Activated gamma-delta T cell treated with anti-CD3 and anti-CD28 coated beads, Interleukin-2, amount 50 U/mL, for 16 hours (primary cell): ENCODE results near the gene PSENEN.
A peak's percentile ranks its signal among the peaks of the same experiment; 100 is the strongest.

Experiments used
- DNase-seq: peaks from one replicate; pipeline ENCODE4 v3.0.0-alpha.2; 2020; ENCODE audit warnings: low read depth

The PSENEN gene

DNA sequence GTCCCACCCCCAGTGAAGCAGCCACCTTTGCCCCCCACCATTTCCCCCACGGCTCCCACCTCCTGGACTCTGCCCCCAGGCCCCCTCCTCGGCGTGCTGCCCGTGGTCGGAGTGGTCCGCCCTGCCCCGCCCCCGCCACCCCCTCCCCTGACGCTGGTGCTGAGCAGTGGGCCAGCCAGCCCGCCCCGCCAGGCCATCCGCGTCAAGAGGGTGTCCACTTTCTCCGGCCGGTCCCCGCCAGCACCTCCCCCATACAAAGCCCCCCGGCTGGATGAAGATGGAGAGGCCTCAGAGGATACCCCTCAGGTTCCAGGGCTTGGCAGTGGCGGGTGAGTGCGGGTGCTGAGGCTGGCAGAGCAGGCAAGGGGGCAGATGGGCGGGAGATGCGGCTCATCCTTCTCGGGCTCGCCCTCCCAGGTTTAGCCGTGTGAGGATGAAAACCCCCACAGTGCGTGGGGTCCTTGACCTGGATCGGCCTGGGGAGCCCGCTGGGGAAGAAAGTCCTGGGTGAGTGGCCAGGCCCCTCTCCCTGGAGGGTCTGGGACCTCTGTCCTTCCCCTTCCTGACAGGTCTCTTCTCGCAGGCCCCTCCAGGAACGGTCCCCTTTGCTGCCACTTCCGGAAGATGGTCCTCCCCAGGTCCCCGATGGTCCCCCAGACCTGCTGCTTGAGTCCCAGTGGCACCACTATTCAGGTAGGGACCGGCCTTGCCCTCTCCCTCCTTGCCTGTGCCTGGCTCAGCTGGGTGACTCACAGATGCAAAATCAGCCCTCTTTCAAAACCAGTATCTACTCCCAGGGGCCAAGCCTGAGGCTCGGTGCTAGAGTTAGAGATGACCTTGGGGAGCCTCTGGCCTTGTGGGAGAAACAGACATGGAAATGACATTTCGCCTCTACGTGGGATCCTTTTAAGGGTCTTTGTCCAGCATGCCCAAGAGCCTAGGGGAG is 12.0 kb upstream of the PSENEN start:
- no peak for DNase-seq

DNA sequence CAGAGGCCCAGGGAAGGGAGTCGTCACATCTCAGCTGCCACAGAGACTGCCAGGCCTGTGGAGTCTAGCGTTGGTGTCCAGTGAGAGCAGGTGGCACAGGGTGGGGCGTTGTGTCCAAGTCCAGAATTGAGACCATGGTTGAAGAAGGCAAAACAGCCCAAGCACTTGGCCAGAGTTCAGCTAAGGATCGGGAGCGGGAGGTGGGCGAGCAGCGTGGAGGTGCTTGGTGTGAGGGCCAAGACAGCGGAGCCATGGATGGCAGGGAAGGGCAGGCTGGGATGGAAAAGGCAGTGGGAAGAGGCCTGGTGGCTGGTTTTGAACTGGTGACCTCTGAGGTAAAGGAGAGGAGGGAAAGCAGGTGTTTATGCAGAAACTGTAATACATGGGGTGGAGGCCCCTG is 11.2 kb upstream of the PSENEN start:
- no peak for DNase-seq

GRCh38 chr19:35734889-35735288 is 10.6 kb upstream of the PSENEN start:
- DNase-seq, result no peak

DNA sequence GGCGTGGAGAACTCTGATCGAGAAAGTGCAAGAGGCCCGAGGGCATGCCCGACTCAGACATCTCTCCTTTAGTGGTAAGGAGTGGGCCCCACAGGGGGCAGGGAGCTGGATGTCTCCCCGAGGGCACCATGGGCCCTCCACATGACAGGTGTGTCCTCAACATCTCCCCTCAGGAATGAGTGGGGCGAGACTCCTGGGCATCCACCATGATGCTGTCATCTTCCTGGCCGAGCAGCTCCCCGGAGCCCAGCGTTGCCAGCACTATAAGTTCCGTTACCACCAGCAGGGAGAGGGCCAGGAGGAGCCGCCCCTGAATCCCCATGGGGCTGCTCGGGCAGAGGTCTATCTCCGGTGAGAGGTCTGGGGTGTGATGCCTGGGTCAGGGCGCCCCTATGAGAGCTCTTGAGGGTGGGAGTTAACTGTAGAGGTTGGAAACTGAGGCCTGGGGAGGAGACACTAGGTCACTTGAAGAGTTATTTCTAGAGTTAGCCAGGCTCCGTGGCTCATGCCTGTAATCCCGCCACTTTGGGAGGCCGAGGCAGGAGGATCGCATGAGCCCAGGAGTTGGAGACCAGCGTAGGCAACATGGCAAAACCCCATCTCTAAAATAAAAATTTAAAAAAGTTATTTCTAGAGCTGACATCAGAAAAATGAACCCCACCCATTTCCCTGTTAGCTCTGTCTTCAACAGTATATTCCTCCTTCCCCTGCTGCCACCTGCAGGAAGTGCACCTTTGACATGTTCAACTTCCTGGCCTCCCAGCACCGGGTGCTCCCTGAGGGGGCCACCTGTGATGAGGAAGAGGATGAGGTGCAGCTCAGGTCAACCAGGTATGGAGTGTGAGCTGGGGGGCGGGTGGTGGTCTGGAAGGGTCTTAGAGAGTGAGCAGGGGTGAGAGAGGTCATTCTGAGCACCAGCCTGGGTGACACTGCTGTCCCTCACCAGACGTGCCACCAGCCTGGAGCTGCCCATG is 8.3 kb upstream of the PSENEN start:
- no peak for DNase-seq

DNA sequence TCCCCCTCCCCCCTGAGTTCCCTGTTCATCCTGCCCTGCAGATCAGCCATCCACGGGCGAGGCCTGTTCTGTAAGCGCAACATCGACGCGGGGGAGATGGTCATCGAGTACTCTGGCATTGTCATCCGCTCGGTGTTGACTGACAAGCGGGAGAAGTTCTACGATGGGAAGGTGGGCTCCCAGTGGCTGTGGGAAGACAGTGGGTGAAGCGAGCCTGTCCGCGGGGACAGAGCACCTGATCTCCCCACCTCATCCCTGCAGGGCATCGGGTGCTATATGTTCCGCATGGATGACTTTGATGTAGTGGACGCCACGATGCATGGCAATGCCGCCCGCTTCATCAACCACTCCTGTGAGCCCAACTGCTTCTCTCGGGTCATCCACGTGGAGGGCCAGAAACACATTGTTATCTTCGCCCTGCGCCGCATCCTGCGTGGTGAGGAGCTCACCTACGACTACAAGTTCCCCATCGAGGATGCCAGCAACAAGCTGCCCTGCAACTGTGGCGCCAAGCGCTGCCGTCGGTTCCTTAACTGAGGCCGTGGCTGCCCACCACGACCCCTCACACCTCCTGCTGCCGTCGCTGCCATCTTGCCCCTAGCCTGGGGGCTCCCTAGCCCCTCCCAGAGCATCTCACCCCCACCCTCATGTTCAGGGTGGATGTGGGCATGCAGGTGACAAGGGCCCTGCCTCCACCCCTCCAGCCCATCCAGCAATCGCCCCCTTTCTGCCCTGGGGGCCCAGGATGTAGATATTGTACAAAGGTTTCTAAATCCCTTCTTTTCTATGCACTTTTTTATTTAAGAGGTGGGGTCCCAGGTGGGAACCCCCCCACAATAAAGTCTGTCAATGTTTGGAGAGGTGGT is 7.2 kb upstream of the PSENEN start:
- no peak for DNase-seq

DNA sequence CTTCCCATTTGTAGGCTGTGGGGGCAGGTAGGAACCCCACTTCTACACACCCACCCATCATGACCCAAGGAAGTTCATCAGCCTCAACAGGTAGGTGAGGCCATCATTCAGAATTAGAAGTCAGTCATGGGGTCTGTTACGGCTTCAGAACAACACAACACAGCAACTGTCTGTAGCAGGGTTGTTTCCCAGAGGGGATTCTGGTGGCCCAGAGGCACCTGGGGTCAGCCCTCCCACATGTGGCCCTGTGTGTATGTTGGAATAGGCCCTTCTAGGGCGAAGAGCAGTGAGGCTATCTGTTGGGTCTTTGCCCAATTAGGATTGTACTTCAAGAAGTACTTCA is 6.6 kb upstream of the PSENEN start:
- DNase-seq, result no peak

DNA sequence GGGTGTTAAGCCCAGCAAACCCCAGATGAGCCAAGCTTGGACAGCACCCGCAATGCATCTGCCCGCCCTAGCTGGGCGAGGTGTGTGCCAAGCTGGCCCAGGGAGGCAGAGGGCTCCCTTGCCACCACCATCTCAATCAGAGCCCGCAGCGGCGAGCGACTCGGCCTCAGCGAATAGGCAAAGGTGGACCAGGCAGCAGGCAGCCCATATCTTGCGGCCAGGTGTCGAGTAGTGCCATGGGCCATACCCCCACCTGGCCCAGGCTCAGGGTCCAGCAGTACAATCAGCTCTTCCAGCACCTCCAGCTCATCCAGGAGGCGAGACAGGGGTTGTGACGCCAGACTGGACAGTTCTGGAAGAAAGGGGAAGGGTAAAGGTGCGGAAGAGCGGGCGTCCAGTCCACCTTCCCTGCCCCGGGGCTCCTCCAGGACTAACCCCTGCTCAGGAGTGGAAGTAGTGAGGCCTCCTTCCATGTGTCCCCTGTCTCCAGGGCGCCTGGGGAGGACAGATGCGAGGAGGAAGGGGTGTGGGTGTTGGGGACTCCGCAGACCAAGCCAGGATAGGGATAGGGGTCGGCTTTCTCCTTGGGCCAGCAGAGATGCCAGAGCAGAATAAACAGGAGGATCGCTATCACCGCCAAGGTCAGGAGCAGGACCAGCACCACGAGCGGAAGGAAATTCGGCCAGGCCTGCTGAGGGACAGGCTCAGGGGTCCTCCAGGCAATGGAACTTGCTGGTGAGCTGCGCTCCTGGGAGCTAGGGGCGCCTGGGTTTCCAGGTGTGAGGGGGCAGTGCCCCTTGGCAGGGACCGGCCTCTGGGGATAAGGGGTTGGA is 6.0 kb upstream of the PSENEN start:
- DNase-seq, result no peak

DNA sequence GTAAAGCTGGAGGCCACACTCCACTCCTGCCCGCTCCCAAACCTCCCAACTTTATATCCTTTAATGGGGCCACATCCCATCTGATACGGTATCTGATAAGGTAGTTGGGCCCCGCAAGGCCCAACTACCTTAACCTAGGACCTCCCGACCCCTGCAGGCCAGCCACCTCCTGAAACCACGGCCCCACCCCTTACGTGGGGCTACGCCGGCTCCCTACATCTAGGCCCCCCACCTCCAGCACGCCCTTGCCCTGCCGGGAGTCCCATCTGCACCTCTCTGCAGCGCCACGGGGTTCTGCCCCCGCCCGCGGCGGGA is 5.4 kb upstream of the PSENEN start:
- no peak for DNase-seq

GRCh38 chr19:35740423-35741202 is 4.8 kb upstream of the PSENEN start:
- DNase-seq, result peak; percentile 94

GRCh38 chr19:35741203-35741515 is 4.3 kb upstream of the PSENEN start:
- DNase-seq, result no peak

GRCh38 chr19:35742121-35742724 is 3.2 kb upstream of the PSENEN start, which contains the start of gene IGFLR1:
IGFLR1 (minus strand) TSS chr19:35742452; CDS start chr19:35741180, 1,272 bp downstream.
- peak; percentile 70 for DNase-seq

DNA sequence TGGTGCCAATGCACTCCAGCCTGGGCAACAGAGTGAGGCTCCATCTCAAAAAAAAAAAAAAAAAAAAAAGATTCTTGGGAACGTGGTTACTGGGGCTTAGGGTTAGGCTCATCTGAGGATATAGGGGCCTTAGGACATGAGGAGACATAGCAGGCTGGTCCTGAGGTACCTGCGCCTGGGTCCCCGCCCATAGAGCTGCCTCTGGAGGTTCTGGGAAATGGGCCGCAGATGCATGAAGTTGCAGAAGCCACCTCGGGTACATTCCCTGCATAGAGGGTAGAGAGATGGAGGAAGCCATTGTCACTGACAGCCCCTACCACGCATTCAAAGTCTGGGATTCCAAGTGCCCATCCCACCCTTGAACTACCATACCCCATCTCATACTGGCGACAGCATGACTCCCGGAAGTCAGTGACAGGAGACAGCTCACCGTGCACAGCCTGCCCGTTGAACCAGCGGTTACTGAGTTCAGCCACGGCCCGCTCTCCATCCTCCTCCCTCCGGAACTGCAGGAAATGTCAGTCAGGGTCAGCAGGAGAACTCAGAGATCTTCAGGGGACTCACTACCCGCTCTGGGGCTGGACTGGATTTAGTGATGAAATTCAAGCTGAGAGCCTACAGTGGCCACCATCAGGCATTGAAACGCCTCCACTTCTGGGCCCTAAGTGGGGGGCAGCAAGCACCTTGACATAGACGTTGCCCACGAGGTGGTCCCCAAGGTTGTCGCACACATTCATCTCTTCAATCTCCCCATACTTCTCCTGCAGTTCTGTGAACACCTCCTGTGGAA is 1.6 kb upstream of the PSENEN start:
- no peak for DNase-seq

- DNase-seq, result peak; percentile 91
Observed at GRCh38 chr19:35744430-35745327, 772 bp upstream of the PSENEN start.

GRCh38 chr19:35746087-35746462 is 624 bp downstream of the PSENEN start:
- no peak for DNase-seq

- no peak for DNase-seq
Observed at GRCh38 chr19:35746531-35746930, 1.1 kb downstream of the PSENEN start.

GRCh38 chr19:35748106-35749020 is 2.9 kb downstream of the PSENEN start, which contains the start of gene LIN37:
LIN37 (plus strand) TSS chr19:35748576; CDS start chr19:35748725, 149 bp downstream.
- DNase-seq, result peak; percentile 99

GRCh38 chr19:35750167-35750566 is 4.7 kb downstream of the PSENEN start:
- no peak for DNase-seq
